Motor neuron (in vitro differentiated cells): ENCODE data around the gene PAF1. TPM values are rescaled to one million over a fixed set of nuclear protein-coding genes. Genes with fewer than 3 reads are reported as not detected.
"Not testable (repeated sequence)": the region's sequence is repeated elsewhere in the genome, so short reads cannot be mapped to it uniquely, and the experiment has no call there.

Experiments
- ATAC-seq, 8 experiments: fragments of 200-7000 bp; cut with Tn5 transposase; replicated peaks in 6 of 8; 2 replicates each; pipeline ENCODE4 v1.8.0; 2021; ENCODE audit warnings: mild to moderate bottlenecking in 8 of 8, moderate library complexity in 8 of 8
- H3K27ac ChIP-seq, 2 donors: fragments of 250-450 bp; sonication (Bioruptor Pico); 2 replicates each; pipeline ENCODE4 v1.9.0; 2021; ENCODE audit warnings: antibody characterized with exemption in 2 of 2, mild to moderate bottlenecking in 2 of 2, moderate library complexity in 1 of 2
- H3K4me1 ChIP-seq, 2 donors: fragments of 250-450 bp; sonication (Bioruptor Pico); replicated peaks in 1 of 2; 2 replicates each; pipeline ENCODE4 v1.6.1; 2021; ENCODE audit warnings: antibody characterized with exemption in 2 of 2, mild to moderate bottlenecking in 2 of 2, moderate library complexity in 1 of 2
- H3K4me3 ChIP-seq, 5 donors: fragments of 250-450 bp; sonication (Bioruptor Pico); 2 replicates each; pipeline ENCODE4 v1.9.0; 2021; ENCODE audit warnings: antibody characterized with exemption in 5 of 5, mild to moderate bottlenecking in 5 of 5, moderate library complexity in 4 of 5
- WGBS, 10 experiments: fragments of 450-650 bp; shearing (Covaris generic); methylation state at CpG; one replicate each; pipeline ENCODE4 v1.0.0; 2022; 5-methylcytosine and 5-hydroxymethylcytosine counted together
- in situ Hi-C, 9 experiments: fragments of 400-800 bp; cut with MboI; loops; one replicate each; pipeline ENCODE4 v1.15.0; 2021; ENCODE audit warnings: low sequenced_read_pairs in 9 of 9, low pct_unique_long_range_greater_than_20kb in 2 of 9; ENCODE audit not compliant: unreplicated experiment in 9 of 9
- total RNA-seq, 8 experiments: library from RNA; unstranded; fragments of 300-600 nt; gene quantifications; 2 replicates each; pipeline versions ENCODE4 v1.2.3 to v1.2.4, GENCODE V29; 2022

Gene PAF1
- total RNA-seq, 8 experiments from 2014 or later, result 23.7 to 59.7 (median 37.0) TPM

DNA sequence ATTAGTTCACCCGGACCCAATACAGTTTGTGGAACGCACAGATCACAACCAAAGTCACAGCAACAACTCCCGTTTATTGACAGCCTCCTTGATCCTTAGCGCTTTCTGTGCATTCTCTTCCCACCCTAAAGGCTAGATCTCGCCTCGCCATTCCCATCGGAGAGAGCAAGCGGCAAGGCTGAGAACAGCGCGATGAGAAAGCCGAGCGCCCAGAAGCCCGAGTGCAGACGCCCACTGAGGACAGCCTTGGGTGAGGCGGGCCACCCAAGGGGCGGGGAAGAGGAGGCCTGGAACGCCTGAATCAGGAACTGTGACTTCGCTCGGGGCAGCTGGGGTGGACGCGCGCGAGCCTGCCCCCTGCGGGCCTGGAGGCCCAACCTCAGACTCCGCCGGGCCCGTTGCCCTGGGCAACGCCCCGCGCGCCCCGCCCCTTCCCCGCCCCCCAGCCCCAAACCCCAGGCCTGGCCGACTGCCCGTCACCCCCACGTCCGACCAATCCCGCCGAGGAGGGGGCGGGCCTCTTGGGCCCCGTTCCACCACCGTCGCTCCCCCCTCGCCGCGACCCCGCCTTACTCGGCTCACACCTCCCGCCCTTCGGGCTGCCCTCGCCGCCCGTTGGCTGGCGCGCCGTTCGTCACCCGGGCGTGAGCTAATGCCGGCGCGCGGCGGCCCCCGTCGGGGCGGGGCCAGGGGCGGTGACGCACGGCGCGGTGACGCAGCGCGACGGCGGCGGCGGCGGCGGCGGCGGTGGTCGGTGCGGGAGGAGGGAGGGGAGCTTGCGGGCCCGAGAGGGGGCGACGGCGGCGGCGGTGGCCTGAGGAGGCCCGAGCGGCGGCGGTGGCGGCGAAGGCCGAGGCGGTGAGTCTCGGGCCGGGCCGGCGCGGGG is 48.9 kb downstream of the PAF1 start, which contains the start of gene SAMD4B:
Gene SAMD4B, plus strand, starts transcription at position 703 of the 886 bp plus-strand sequence. CDS start 14,473 bp downstream, outside the sequence.
- Histone ChIP-seq H3K4me1 (peaks cover 11% of the 10 kb centered on the region in 2 donors), H3K27ac (peak within 1 kb of the TSS; percentile 80 to 83), H3K4me3 (peak within 1 kb of the TSS; percentile 64 to 99 (median 91))
- 0 to 20% (median 0%) methylated on average over 1 to 10 of the region's 105 CpGs; no CpG with 5 or more reads in 3 of the 10 experiments for WGBS, 10 experiments
- peak; percentile 85 to 92 (median 90) for ATAC-seq
- in situ Hi-C loops, result loop anchor here in 4 of 9 experiments (25.0 kb wide), 2 partner anchors 230 to 380 kb away; no protein-coding TSS in a partner anchor

DNA sequence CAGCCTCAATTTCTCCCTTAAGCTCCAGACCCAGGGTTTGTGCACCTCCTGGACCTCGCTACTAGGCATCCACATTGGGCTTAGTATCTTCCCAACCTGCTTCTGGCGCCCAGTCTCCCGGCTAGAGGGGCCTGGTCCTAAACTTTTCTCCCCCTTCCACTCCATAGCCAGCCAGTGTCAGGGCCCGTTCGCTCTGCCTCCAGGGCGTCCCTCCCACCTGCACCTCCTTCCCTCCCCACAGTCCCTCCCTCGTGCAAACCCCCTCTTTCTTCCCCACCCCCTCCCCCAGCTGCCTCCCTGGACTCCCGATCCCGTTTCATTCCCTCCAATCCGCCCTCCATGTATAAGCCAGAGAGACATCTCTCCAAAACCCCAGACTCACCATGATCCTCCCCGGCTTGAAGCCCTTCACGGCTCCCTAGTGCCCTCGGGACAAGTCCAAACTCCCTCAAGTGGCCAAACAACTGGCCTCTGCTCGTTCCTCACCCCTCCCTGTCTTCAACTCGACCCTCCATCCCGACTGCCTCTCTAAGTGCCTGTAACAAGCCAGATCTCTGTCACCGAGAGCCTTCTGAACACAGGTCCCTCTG is 49.7 kb downstream of the PAF1 start:
- peak overlapping the region; percentile 44 to 49 for H3K27ac ChIP-seq
- in situ Hi-C loops, result loop anchor here in 4 of 9 experiments (25.0 kb wide), 2 partner anchors 229 to 379 kb away; no protein-coding TSS in a partner anchor
- peak overlapping the region; percentile 53 to 99 (median 65) for H3K4me3 ChIP-seq
- 0% methylated on average over 1 to 5 of the region's 17 CpGs; no CpG with 5 or more reads in 4 of the 10 experiments for WGBS, 10 experiments
- peak; percentile 3 to 25 (median 14) for ATAC-seq
- peaks cover 11% of the 10 kb centered on the region in 2 donors for H3K4me1 ChIP-seq

DNA sequence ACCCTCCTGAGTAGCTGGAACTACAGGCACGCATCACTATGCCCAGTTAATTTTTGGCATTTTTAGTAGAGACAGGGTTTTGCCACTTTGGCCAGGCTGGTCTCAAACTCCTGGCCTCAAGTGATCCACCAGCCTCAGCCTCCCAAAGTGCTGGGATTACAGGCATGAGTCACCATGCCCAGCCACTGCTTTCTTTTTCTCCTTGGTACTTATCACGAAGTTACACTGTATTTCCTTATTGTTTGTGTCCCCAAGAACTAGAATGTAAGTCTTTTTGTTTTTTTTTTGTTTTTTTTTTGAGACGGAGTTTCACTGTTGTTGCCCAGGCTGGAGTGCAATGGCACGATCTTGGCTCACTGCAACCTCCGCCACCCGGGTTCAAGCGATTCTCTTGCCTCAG is 50.8 kb downstream of the PAF1 start:
- in situ Hi-C loops, result loop anchor here in 4 of 9 experiments (25.0 kb wide), 2 partner anchors 228 to 378 kb away; no protein-coding TSS in a partner anchor
- 60 to 95% (median 80%) methylated on average over 1 to 7 of the region's 7 CpGs; no CpG with 5 or more reads in 2 of the 10 experiments for WGBS, 10 experiments
- not testable (repeated sequence) for ATAC-seq, H3K27ac ChIP-seq
- Histone ChIP-seq H3K4me3 (peak overlapping the region in 1 of 5 donors; percentile 99), H3K4me1 (peaks cover 11% of the 10 kb centered on the region in 2 donors)

GRCh38 chr19:39339674-39340073 is 51.2 kb downstream of the PAF1 start:
- no peak for ATAC-seq
- Histone ChIP-seq H3K4me1 (peaks cover 11% of the 10 kb centered on the region in 2 donors), H3K4me3 (no peak overlapping the region), H3K27ac (no peak overlapping the region)
- 86 to 100% (median 100%) methylated on average over 1 of the region's 1 CpG; no CpG with 5 or more reads in 2 of the 10 experiments for WGBS, 10 experiments
- in situ Hi-C loops, result loop anchor here in 5 of 9 experiments (10.0 to 25.0 kb wide), 3 partner anchors 225 to 377 kb away; no protein-coding TSS in a partner anchor

DNA sequence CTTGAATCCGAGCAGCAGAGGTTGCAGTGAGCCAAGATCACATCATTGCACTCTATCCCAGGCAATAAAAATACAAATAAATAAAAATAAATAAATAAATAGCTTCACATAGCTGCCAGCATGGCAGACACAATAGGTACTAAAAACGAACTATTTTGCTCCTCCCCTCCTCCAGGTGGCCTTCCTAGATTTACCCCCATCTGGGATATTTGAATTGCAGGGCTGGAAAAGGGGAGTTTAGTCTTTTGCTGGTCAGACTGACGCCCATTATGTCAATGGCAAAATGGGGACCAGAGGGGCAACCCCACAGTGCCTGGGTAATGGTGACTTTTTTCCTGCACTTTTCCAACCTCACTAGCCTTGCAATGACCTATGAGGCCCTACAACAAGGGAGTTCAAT is 54.4 kb downstream of the PAF1 start:
- no peak for ATAC-seq
- peaks cover 4 to 5% of the 10 kb centered on the region in 2 donors for H3K4me1 ChIP-seq
- H3K27ac ChIP-seq, result no peak overlapping the region
- H3K4me3 ChIP-seq, result no peak overlapping the region
- in situ Hi-C loops, result loop anchor here in 5 of 9 experiments (10.0 to 25.0 kb wide), 3 partner anchors 222 to 374 kb away; no protein-coding TSS in a partner anchor
- WGBS, 10 experiments, result 0 to 36% (median 30%) methylated on average over 1 to 3 of the region's 3 CpGs; no CpG with 5 or more reads in 5 of the 10 experiments

Other genes starting within 250 kb of the PAF1 start
- gene NCCRP1, start 194.1 kb downstream of the PAF1 start, total RNA-seq, result under 1 TPM in 6 of 8 experiments, not detected in 2; 0.13 to 0.94 (median 0.24) TPM
- gene SYCN, start 186.8 kb downstream of the PAF1 start, total RNA-seq, result not detected
- not detected for gene IFNL3, start 146.1 kb downstream of the PAF1 start, total RNA-seq
- gene IFNL4, start 142.2 kb downstream of the PAF1 start, total RNA-seq, result under 1 TPM in 3 of 8 experiments, not detected in 5; 0.14 to 0.19 (median 0.17) TPM
- not detected for gene IFNL2, start 122.7 kb downstream of the PAF1 start, total RNA-seq
- gene IFNL1, start 94.7 kb downstream of the PAF1 start, total RNA-seq, result not detected
- 1 to 10 TPM in 7 of 8 experiments, under 1 TPM in 1; 0.41 to 6.6 (median 2.9) TPM for gene LRFN1, start 70.2 kb downstream of the PAF1 start, total RNA-seq
- 1 to 10 TPM in 3 of 8 experiments, under 1 TPM in 3, not detected in 2; 0.55 to 1.5 (median 1.1) TPM for gene GMFG, start 55.1 kb downstream of the PAF1 start, total RNA-seq
- gene SAMD4B, start 48.7 kb downstream of the PAF1 start, total RNA-seq, result 100 to 1,000 TPM in 2 of 8 experiments, 10 to 100 TPM in 6; 24.1 to 124 (median 64.9) TPM
- 10 to 100 TPM; 19.9 to 45.6 (median 26.2) TPM for gene MED29, start 272 bp upstream of the PAF1 start, total RNA-seq
- gene ZFP36, start 15.7 kb upstream of the PAF1 start, total RNA-seq, result 10 to 100 TPM in 3 of 8 experiments, 1 to 10 TPM in 4, under 1 TPM in 1; 0.96 to 30.4 (median 6.6) TPM
- gene PLEKHG2, start 21.6 kb upstream of the PAF1 start, total RNA-seq, result 10 to 100 TPM in 6 of 8 experiments, 1 to 10 TPM in 2; 1.1 to 50.6 (median 13.2) TPM
- gene RPS16, start 44.8 kb upstream of the PAF1 start, total RNA-seq, result 1,000 to 10,000 TPM in 7 of 8 experiments, 100 to 1,000 TPM in 1; 781 to 3,131 (median 1,617) TPM
- 100 to 1,000 TPM in 1 of 8 experiments, 10 to 100 TPM in 7; 52.4 to 129 (median 76.3) TPM for gene SUPT5H, start 54.5 kb upstream of the PAF1 start, total RNA-seq
- gene TIMM50, start 89.7 kb upstream of the PAF1 start, total RNA-seq, result 100 to 1,000 TPM in 1 of 8 experiments, 10 to 100 TPM in 7; 46.0 to 104 (median 65.6) TPM
- gene DLL3, start 107.8 kb upstream of the PAF1 start, total RNA-seq, result 10 to 100 TPM in 4 of 8 experiments, 1 to 10 TPM in 1, under 1 TPM in 3; 0.25 to 84.3 (median 8.1) TPM
- 1 to 10 TPM in 2 of 8 experiments, under 1 TPM in 4, not detected in 2; 0.27 to 1.9 (median 0.58) TPM for gene SELENOV, start 124.0 kb upstream of the PAF1 start, total RNA-seq
- 10 to 100 TPM in 4 of 8 experiments, 1 to 10 TPM in 4; 6.2 to 14.2 (median 10.4) TPM for gene EID2B, start 141.7 kb upstream of the PAF1 start, total RNA-seq
- gene EID2, start 149.1 kb upstream of the PAF1 start, total RNA-seq, result 10 to 100 TPM; 15.3 to 27.0 (median 18.6) TPM
- not detected for gene LGALS13, start 211.4 kb upstream of the PAF1 start, total RNA-seq